ENCODE results near the gene TXNRD1. TPM values are rescaled to one million over a fixed set of nuclear protein-coding genes. Genes with fewer than 3 reads are reported as not detected.
"Not testable (repeated sequence)": the region's sequence is repeated elsewhere in the genome, so short reads cannot be mapped to it uniquely, and the experiment has no call there.

The TXNRD1 gene
- polyA plus RNA-seq, 4 donors, result 54.0 to 72.7 (median 59.0) TPM

DNA sequence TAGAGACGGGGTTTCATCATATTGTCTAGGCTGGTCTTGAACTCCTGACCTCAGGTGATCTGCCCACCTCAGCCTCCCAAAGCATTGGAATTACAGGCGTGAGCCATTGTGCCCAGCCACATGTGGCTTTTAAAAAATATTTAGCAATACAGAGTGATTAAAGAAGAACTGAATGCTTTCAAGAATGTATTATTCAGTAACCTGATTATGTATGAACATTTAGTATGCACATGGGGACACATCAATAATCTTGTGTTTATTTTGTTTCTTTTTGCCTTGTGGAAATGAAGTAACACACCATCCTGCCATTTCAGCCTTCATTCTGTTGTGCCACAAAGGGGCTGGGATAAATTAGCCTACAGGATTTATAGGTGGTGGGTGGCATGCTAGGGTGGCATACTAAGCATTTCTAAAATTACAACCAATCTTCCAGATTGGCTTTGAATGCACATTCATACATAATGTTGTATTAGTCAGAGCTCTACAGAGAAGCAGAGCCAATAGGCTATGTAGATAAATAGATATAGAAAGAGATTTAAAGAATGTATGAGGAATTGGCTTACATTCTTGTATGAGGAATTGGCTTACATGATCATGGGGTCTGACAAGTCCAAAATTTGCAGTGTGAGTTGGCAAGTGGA lies 25.5 kb upstream of the TXNRD1 start:
- DNase-seq (ENCODE audit: low read depth in 4 of 4, low spot score in 3 of 4), result no peak

DNA sequence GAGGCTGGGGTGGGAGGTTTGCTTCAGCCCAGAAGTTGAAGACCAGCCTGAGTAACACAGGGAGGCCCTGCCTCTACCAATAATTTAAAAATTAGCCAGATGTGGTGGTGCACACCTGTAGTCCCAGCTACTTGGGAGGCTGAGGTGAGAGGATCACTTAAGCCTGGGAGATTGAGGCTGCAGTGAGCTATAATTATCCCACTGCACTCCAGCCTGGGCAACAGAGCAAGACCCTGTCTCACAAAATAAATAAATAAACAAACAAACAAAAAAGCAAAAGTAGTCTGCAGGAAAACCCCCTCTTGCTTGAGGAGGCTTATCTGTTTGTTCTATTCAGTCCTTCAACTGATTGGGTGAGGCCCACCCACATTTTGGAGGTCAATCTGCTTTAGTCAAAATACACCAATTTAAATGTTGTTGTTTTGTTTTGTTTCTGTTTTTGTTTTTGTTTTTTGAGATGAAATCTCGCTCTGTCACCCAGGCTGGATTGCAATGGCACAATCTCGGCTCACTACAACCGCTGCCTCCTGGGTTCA lies 24.9 kb upstream of the TXNRD1 start:
- no peak for DNase-seq (ENCODE audit: low read depth in 4 of 4, low spot score in 3 of 4)

DNA sequence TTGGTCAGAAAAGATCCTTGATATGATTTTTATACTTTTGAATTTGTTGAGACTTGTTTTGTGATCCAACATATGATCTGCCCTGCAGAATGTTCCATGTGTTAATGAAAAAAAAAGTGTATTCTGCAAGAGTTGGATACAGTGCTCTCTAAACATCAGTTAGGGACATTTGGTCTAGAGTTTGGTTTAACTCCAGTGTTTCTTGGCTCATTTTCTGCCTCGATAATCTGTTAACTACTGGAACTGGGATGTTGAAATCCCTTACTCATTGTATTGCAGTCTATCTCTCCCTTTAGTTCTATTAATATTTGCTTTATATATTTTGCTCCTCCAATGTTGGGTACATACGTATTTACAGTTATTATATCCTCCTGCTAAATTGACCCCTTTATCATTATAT lies 18.3 kb upstream of the TXNRD1 start:
- DNase-seq (ENCODE audit: low read depth in 4 of 4, low spot score in 3 of 4), result no peak

DNA sequence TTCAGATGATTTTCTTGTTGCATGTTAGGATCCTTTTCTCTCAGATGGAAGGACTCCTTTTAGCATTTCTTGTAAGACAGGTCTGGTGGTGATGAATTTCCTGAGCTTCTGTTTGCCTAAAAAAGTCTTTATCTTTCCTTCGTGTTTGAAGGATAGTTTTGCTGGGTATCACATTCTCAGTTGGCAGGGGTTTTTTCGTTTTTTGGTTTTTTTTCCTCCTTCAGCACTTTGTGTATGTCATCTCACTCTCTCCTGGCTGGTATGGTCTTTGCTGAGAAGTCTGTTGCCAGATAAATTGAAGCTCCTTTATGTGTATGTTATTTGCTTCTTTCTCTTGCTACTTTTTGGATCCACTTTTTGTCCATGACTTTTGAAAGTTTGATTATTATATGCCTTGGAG lies 15.6 kb upstream of the TXNRD1 start:
- no peak for DNase-seq (ENCODE audit: low read depth in 4 of 4, low spot score in 3 of 4)

DNA sequence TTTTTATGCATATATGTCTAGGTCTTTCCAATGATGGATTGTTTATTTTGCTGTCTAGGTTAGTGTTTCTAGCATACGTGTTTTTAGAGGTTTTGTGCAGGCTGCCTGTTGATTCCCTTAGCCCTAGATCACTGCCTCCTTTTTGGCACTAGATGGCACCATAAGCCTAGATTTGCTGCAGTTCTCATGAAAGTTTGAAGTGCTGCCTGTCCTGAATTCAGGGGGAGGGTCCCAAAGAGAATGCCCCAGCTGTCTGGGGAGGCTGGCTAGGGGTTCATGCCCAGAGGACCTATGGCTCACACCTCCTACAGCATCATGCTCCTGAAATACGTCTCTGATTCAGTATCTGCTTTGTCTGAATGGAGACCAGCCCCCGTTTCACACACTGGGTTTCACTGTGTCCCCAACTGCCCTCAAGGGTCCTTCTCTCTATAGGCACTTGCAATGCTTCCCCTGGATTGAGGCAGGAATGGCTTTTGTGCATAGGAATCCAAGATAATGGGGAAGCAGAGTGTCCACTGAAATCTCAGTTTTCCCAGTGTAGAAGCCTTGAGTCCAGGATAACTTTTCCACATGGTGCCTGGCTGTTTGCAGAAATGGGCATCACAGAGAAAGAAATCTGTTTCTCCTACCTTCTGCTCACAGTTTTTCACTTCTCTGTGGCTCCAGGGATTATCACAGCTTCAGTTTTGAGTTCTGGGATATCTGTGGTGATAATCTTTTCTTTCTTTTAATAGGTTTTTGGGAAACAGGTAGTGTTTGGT lies 14.2 kb upstream of the TXNRD1 start:
- DNase-seq (ENCODE audit: low read depth in 4 of 4, low spot score in 3 of 4), result peak in 1 of 4 donors; percentile 24

DNA sequence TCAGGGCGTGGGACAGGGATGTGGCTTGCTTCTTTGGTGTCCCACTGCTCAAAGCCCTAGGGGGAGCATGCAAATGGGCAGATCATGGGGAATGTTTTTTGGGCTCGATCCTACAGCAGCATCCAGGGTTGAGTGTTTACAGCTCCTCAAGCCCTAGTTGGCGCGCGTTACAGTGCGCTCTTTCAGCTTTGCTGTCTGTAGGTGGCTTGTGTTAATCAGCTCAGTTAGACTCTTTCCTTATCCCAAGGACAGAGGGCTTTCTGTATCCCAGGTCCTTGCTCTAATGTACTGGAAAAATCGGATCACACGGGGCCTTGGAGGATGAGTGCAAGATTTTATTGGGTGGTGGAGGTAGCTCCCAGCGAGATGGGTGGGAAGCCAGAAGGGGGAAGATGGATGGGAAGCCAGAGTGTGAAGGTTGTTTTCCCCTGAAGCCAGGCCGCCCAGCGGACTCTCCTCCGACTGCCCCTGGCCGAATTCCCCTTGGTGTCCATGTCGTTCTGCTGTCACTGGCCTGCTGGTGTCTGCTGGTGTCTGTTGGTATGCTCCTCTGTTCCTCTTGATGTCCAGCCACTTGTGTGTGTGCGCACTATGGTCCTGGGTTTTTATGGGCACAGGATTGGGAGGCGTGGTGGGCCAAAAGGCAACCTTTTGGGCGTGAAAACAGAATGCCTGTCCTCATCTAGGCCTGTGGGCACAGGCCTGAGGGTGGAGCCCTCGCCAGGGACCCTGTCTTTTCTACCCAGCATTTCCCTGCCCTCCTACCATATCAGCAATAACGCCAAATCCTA lies 10.7 kb upstream of the TXNRD1 start:
- no peak for DNase-seq (ENCODE audit: low read depth in 4 of 4, low spot score in 3 of 4)

DNA sequence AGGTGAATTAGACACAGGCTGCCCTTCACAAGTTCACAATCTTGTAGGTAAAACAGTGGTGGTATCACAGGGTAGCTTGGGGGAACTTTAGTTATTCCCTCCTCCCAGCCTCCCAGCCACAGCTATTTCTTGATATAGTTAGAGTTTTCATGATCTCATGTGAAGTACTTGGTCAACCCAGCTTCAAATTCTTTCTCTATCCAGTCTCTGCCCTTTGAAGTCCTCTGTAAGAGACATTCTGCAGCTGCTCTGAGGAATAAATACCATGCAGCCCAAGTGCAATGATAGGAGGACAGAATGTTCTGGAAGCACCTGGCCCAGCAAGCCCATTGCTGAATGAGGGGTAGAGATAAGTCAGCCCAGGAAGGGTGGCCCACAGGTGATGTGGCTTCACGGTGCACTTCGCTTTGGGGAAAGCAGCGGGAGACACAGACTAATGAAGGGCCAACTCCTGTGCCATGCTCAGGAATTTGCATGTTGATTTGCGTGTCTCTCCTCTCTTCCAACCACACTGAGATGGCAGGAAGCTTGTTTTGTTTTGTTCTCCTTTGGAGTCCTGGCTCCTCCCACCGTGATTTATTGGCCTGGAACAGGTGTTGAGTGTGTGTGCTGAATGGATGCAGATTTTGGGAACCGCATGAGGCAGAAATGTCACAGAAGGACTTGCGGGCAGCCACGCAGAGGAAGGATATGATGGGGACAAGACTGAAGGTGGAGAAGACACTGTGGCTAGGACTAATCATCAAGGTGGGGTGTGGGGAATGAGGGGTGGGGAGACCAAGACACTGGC lies 8.0 kb upstream of the TXNRD1 start:
- DNase-seq (ENCODE audit: low read depth in 4 of 4, low spot score in 3 of 4), result no peak

DNA sequence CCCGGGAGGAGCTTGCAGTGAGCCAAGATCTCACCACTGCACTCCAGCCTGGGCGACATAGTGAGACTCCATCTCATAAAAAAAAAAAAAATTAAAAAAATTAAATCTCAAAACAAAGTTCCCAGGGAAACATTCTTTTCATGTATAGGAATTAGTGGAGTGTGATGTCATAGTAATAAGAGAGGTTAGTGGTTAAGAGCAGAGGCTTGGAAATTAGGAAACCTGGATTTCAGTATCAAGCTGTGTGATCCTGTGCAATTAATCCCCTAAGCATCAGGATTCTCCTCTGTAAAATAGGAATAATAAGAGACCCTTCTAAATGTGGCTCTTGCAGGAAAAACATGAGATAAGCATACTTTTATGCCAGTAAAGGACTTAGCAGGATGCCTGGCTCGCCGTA lies 3.1 kb upstream of the TXNRD1 start:
- DNase-seq (ENCODE audit: low read depth in 4 of 4, low spot score in 3 of 4), result no peak

DNA sequence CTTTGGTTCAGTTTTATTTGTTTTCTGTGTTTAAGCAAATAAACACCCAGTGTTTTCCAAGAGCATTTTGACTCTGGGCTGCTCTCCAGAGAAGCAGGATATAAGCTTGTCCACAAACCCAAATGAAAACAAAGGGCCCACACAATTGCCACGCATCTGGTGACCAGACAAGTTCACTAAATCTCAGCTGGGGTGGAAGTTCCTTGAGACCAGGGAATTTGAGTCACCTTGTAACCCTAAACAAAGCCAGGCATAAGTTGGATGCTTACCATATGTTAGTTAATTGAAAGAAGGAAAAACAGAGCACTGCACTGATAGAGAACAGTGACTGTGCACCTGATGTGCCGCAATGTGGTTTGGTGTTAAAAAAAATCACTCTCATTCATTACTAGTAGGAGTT lies 1.6 kb upstream of the TXNRD1 start:
- no peak for DNase-seq (ENCODE audit: low read depth in 4 of 4, low spot score in 3 of 4)

DNA sequence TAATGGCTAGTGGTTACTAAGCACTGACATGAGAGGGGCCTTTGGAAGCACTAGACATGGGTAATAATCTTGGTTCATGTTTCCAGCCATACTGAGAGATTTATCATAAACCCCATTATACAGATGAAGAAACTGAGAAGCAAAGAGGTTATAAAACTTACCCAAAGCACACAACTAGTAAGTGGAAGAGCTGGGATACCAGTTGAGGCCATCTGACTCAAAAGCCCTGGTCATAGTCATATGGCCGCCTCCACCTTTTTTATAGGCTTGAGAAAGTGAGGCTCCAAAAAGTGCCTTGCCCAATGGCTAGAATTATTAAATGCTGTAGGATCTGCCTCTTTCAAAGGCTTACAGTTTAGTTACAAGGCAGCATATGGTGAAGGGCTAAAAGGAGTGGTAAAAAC lies 944 bp downstream of the TXNRD1 start:
- DNase-seq (ENCODE audit: low read depth in 4 of 4, low spot score in 3 of 4), result no peak

DNA sequence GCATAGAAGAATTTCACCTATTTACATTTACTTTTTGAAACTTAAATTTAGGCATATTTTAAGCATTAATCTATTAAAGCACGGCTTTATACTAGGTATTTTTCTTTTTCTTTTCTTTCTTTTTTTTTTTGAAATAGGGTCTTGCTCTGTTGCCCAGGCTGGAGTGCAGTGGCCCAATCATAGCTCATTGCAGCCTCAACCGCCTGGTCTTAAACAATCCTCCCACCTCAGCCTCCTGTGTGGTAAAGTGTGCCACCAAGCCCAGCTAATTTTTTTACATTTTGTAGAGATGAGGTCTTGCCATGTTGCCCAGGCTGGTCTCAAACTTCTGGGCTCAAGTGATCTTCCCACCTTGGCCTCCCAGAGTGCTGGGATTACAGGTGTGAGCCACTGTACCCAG lies 2.9 kb downstream of the TXNRD1 start:
- DNase-seq (ENCODE audit: low read depth in 4 of 4, low spot score in 3 of 4), result not testable (repeated sequence)

DNA sequence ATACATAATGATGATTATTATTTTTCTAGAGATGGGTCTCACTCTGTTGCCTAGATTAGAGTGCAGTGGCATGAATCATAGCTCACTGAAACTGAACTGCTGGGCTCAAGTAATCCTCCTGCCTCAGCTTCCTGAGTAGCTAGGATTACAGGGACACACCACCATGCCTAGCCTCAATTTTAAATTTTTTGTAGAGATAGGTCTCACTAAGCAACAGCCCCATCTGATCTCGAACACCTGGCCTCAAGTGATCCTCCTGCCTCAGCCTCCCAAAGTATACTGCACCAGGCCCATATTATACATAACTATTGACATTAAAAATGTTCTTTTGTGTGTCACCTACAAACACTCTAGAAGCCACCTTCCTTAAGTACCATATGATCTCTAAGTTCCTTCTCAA lies 3.4 kb downstream of the TXNRD1 start:
- no peak for DNase-seq (ENCODE audit: low read depth in 4 of 4, low spot score in 3 of 4)

DNA sequence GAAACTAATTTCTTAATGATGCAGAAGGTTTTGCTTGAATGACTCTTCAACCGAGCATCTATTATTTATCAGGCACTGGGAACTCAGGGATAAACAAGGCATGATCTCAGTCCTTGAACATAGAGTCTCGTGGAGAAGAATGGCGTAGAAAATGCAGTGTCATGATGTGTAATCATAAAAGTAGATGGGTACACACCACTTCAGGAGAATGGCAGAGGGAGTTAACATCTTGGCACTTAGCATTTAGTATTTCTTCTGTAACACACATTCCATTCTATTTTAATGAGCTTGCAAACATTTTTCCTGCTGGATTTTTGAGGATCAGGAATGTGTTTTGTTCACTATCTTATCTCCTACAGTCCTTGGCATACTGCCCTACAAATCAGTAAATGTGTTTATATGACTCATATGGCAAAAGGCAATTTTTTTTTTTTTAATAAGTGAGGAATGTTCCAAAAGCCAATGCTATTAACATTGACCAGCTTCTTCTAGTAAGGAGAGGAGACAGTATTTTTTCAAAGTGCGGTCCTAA lies 3.8 kb downstream of the TXNRD1 start:
- DNase-seq (ENCODE audit: low read depth in 4 of 4, low spot score in 3 of 4), result no peak

DNA sequence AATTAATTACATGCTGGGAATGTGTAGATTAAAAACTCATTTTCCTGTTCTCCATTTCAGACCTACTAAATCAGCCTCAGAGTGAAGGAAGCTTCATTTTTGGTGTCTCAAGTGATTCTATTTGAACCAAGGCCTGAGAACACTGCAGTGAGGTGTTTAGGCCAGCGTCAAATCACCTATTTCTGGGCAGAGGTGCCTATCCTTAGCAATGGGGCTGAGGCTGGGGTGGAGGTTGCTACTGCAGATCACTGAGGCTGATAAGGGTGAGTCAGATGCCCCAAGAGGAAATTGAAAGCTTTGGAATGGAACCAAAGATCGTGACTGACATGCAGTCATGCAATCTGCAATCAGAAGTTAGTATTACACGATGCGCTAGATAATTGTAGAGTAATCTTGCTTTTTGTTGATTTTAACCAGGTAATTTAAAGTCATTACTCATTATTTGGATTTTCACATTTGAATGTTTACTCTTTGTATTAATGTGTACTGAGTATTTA lies 4.4 kb downstream of the TXNRD1 start:
- DNase-seq (ENCODE audit: low read depth in 4 of 4, low spot score in 3 of 4), result no peak

DNA sequence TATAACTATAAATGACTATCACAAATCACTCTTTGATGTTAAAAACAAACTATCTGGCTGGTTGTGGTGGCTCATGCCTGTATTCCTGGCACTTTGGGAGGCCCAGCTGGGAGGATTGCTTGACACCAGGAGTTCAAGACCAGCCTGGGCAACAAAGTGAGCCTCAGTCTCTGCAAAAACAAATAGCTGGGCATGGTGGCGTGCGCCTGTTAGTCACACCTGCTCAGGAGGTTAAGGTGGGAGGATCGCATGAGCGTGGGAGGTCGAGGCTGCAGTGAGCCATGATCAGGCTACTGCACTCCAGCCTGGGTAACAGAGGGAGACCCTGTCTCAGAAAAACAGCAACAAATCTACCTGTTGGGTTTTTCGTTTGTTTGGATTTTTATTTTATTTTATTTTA lies 5.4 kb downstream of the TXNRD1 start:
- no peak for DNase-seq (ENCODE audit: low read depth in 4 of 4, low spot score in 3 of 4)

DNA sequence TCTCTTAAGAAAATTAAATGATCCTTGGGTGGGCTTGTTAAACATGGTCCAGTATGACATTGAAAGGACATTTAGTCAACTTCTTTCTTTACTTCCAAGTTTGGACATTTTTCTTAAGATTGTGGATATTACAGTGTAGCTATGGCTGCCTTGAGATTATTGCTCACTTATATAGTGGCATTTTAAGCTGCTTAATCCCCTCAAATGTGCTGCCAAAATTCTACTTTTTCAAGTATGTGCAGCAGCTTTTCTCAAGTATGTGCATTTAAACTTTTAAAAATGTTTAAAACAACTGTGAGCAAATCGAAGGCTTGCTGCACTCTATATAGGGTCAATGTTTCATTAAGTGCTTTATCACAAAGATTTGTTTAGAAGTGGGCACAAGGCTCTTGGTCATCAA lies 7.4 kb downstream of the TXNRD1 start:
- DNase-seq (ENCODE audit: low read depth in 4 of 4, low spot score in 3 of 4), result no peak

DNA sequence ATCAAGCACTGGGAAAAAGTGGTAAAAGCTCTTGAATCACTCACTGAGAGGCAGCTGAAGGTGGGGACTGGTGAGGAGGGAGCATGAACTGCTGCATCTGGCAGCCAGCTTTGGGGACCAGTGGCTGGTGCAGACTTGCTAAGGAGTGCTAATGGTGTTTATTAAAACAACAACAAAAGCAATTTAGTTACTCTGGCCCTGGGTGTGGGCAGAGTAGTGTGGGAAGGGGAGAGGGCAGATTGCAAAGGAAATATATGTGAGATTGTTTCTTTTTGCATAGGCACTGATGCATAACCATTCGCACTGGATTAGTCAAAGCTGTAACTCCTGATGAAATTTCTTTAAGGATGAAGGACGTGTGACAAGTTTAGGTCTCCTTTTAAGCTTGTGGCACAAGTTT lies 8.1 kb downstream of the TXNRD1 start:
- DNase-seq (ENCODE audit: low read depth in 4 of 4, low spot score in 3 of 4), result no peak

DNA sequence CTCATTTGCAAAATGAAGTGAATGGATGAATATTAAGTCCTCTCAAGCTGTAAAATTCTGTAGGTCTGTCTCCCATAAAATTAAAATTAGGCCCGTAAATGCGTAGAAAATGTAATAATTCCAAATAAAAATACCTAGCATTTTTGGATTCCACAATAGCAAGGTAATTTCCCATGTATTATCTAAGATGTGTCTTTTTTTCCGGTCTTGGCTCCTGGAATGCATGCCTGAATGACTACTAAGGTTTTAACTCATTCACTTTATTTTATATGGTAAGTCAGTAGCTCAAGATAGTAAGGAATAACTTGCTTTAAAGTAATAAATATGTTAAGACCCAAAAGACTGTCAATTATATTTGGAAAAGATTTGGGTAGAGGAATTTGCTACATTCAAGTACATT lies 11.1 kb downstream of the TXNRD1 start:
- no peak for DNase-seq (ENCODE audit: low read depth in 4 of 4, low spot score in 3 of 4)

DNA sequence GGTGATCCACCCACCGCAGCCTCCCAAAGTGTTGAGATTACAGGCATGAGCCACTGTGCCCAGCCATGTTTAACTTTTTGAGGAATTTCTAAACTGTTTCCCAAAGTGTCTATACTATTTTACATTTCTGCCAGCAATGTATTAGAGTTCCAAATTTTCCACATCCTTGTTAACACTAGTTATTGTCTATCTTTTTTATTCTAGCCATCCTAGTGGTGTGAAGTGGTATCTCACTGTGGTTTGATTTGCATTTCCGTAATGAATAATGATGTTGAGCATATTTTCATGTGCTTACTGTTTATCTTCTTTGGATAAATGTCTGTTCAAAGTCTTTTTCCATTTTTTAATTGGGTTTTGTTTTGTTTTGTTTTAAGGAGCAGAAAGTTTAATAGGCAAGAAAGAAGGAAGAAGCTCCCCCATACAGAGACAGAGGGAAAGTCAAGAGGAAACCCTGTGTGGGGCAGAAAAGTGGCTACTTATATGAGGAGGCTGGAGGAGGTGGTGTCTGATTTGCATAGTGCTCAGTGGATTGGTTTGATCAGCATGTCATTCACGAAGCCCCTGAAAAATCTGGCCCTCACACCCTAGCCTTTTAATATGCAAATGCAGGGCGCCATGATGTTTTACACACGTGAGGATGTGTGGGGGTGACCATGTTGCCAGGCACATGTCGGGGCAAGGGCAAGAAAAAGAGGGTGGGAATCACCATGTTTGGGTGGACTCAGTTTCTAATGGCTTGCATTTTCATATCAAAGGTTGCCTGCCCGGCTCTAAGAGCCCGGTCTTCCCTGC lies 14.9 kb downstream of the TXNRD1 start:
- DNase-seq (ENCODE audit: low read depth in 4 of 4, low spot score in 3 of 4), result no peak
